DND-41 (cell line): ENCODE results near the gene OR56A3.
A peak's percentile ranks its signal among the peaks of the same experiment; 100 is the strongest.

Experiments used
- ATAC-seq: fragments of 200-7000 bp; cut with Tn5 transposase; 3 replicates; pipeline ENCODE4 v1.9.1; 2021; ENCODE audit warnings: low read depth; ENCODE audit not compliant: insufficient read depth
- DNase-seq: peaks from one replicate; pipeline ENCODE4 v3.0.0-alpha.2; 2020
- H2AFZ ChIP-seq: 2 replicates; pipeline ENCODE4 v1.6.0; 2012; ENCODE audit warnings: low read depth, low read length
- H3K27ac ChIP-seq: 2 replicates; pipeline ENCODE4 v1.5.1; 2012; ENCODE audit warnings: low read length, inconsistent platforms
- H3K27me3 ChIP-seq: fragments of 200-600 bp; sonication (generic); 2 replicates; pipeline ENCODE4 v1.6.0; 2012; ENCODE audit warnings: low read length, mild to moderate bottlenecking, inconsistent platforms; ENCODE audit not compliant: insufficient read depth, poor library complexity
- H3K36me3 ChIP-seq: 2 replicates; pipeline ENCODE4 v1.5.1; 2012; ENCODE audit warnings: low read length, inconsistent platforms; ENCODE audit not compliant: insufficient read depth
- H3K4me1 ChIP-seq: 2 replicates; pipeline ENCODE4 v1.5.1; 2012; ENCODE audit warnings: mild to moderate bottlenecking, low read length; ENCODE audit not compliant: insufficient read depth
- H3K4me2 ChIP-seq: 2 replicates; pipeline ENCODE4 v1.6.0; 2012; ENCODE audit warnings: mild to moderate bottlenecking, moderate library complexity, low read length, inconsistent platforms; ENCODE audit not compliant: insufficient read depth
- H3K4me3 ChIP-seq, 2 experiments: fragments of 200-600 bp in 1 of 2; shearing (Covaris generic) in 1 of 2; 2 replicates each; pipeline ENCODE4 v1.5.1; 2012 to 2016; ENCODE audit warnings: inconsistent platforms in 2 of 2, low read length in 2 of 2, mild to moderate bottlenecking in 2 of 2, low read depth in 1 of 2, moderate library complexity in 1 of 2
- H3K79me2 ChIP-seq: 2 replicates; pipeline ENCODE4 v1.6.0; 2012; ENCODE audit warnings: low read length, inconsistent platforms; ENCODE audit not compliant: insufficient read depth
- H3K9ac ChIP-seq: 2 replicates; pipeline ENCODE4 v1.6.0; 2012; ENCODE audit warnings: low read depth, mild to moderate bottlenecking, inconsistent platforms, low read length, moderate library complexity
- H3K9me3 ChIP-seq: 2 replicates; pipeline ENCODE4 v1.5.1; 2012; ENCODE audit warnings: low read length, moderate library complexity, mild to moderate bottlenecking, inconsistent platforms; ENCODE audit not compliant: insufficient read depth, severe bottlenecking
- H4K20me1 ChIP-seq: 2 replicates; pipeline ENCODE4 v1.6.0; 2012; ENCODE audit warnings: low read length; ENCODE audit not compliant: insufficient read depth
- EZH2 ChIP-seq: IDR thresholded peaks from 3 replicates; pipeline ENCODE4 v1.6.1; 2012; ENCODE audit warnings: borderline replicate concordance, low read depth, mild to moderate bottlenecking, moderate library complexity, low read length, inconsistent platforms; ENCODE audit not compliant: severe bottlenecking
- TF ChIP-seq, protein P1 (sequence below): IDR thresholded peaks from 2 replicates; pipeline ENCODE4 v1.5.1; 2012; ENCODE audit warnings: borderline replicate concordance, low read length, moderate library complexity, mild to moderate bottlenecking; ENCODE audit not compliant: poor library complexity, severe bottlenecking; ENCODE audit errors: extremely low read depth

Gene OR56A3

DNA sequence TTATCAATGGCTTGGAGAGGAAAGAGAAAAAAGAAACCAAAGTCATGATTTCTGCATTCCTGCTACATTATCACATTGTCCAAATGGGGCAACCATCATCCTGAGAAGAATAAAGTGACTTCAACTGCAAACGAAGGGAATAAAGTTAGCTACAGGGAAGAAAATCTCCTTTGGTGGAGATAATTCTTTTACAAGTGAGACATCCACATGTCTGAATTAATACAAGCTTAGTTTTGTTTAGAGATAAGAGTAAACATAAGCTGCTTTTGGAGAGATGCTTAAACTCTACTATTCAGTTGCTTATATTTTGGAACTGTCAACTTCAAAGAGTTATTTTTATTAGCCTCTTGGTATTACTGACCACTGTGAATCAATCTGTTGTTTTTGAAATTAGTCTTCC is 44.8 kb downstream of the OR56A3 start, which contains the start of gene OR52L1:
OR52L1 (minus strand) TSS at position 101 of the 400 bp plus-strand sequence; CDS start at position 46, 55 bp downstream.
- peaks cover 1% of the 10 kb centered on the region for H3K9me3 ChIP-seq
- H3K27ac ChIP-seq, result no peak within 1 kb of the TSS
- H3K36me3 ChIP-seq, result no peaks in the 10 kb centered on the region
- no peak for TF ChIP-seq EZH2
- TF ChIP-seq, protein P1, sequence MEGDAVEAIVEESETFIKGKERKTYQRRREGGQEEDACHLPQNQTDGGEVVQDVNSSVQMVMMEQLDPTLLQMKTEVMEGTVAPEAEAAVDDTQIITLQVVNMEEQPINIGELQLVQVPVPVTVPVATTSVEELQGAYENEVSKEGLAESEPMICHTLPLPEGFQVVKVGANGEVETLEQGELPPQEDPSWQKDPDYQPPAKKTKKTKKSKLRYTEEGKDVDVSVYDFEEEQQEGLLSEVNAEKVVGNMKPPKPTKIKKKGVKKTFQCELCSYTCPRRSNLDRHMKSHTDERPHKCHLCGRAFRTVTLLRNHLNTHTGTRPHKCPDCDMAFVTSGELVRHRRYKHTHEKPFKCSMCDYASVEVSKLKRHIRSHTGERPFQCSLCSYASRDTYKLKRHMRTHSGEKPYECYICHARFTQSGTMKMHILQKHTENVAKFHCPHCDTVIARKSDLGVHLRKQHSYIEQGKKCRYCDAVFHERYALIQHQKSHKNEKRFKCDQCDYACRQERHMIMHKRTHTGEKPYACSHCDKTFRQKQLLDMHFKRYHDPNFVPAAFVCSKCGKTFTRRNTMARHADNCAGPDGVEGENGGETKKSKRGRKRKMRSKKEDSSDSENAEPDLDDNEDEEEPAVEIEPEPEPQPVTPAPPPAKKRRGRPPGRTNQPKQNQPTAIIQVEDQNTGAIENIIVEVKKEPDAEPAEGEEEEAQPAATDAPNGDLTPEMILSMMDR, result no peak
- H3K79me2 ChIP-seq, result no peaks in the 10 kb centered on the region
- ATAC-seq, result no peak
- DNase-seq, result no peak
- no peaks in the 10 kb centered on the region for H4K20me1 ChIP-seq
- no peak within 1 kb of the TSS for H3K4me2 ChIP-seq
- no peak within 1 kb of the TSS for H3K9ac ChIP-seq
- no peak within 1 kb of the TSS for H2AFZ ChIP-seq
- no peak within 1 kb of the TSS for H3K4me3 ChIP-seq
- no peaks in the 10 kb centered on the region for H3K4me1 ChIP-seq
- H3K27me3 ChIP-seq, result peaks cover 3% of the 10 kb centered on the region

DNA sequence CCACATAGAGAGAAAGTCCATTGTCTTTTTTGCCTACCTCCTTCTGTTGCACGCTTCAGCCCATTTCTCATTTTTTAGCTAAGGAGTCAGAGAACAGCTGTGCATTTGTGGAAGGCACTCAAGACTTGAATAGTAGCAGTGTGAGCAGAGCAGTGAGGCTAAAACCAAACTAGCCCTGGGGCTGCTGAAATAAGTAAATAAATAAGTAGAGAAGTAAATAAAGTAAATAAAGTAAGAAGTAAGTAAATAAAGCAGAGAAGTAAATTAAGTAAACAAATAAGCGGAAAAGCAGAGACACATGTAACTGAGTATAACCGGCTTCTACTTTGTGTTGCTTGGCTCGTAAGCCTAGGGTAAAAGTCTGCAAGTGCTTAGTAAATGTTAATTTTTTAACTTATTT is 47.2 kb downstream of the OR56A3 start:
- no peak for TF ChIP-seq EZH2
- TF ChIP-seq, protein P1, result no peak

GRCh38 chr11:5992150-5992549 is 50.1 kb downstream of the OR56A3 start:
- Histone ChIP-seq H3K36me3 (no peaks in the 10 kb centered on the region), H3K27ac (no peak overlapping the region), H4K20me1 (no peaks in the 10 kb centered on the region), H3K27me3 (peaks cover 5% of the 10 kb centered on the region), H3K4me3 (no peak overlapping the region), H3K4me1 (no peaks in the 10 kb centered on the region), H3K4me2 (no peak overlapping the region), H2AFZ (no peak overlapping the region), H3K9me3 (no peaks in the 10 kb centered on the region), H3K79me2 (no peaks in the 10 kb centered on the region), H3K9ac (no peak overlapping the region)
- DNase-seq (no peak), ATAC-seq (no peak)
- TF ChIP-seq, protein P1, result no peak
- no peak for TF ChIP-seq EZH2

More for the DNA sequence above, 47.2 kb downstream of the OR56A3 start:
- H3K27ac ChIP-seq, result no peak overlapping the region
- no peaks in the 10 kb centered on the region for H3K4me1 ChIP-seq
- no peak overlapping the region for H3K4me3 ChIP-seq
- ATAC-seq, result no peak
- no peaks in the 10 kb centered on the region for H4K20me1 ChIP-seq
- DNase-seq, result no peak
- no peak overlapping the region for H3K4me2 ChIP-seq
- H3K79me2 ChIP-seq, result no peaks in the 10 kb centered on the region
- no peaks in the 10 kb centered on the region for H3K36me3 ChIP-seq
- peaks cover 4% of the 10 kb centered on the region for H3K27me3 ChIP-seq
- H3K9me3 ChIP-seq, result no peaks in the 10 kb centered on the region
- H3K9ac ChIP-seq, result no peak overlapping the region
- H2AFZ ChIP-seq, result no peak overlapping the region

DNA sequence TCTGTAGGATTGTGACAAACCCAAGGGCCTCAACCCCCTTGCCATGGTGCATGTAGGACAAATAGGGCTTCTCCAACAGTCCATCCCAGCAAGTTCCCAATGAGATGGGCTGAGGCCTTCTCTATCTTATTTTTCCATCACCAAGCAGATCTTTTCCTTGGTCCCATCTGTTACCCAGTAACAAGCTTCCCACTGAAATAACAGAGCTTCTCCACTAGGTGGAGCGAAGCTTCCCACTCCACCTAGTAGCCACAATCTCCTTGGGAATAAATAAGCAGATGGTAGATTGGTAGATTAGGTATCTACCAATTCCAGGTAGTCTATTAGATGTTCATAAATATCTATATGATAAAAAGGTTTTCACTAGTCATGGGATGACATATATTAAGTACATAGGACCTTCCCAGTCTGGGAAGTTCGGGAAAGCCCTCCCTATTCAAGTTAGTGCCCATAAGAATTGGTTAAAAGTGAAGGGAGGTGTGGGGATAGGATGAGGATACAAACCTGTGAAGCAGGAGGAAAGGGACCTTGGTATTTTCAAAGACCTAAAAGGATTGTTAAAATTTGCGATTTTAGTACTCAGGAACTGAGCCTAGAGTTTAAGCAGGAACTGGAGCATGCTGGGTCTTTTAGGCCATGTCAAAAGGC is 50.7 kb downstream of the OR56A3 start:
- Histone ChIP-seq H3K4me2 (no peak overlapping the region), H3K9ac (no peak overlapping the region), H3K27me3 (peaks cover 8% of the 10 kb centered on the region), H3K27ac (no peak overlapping the region), H4K20me1 (no peaks in the 10 kb centered on the region), H3K79me2 (no peaks in the 10 kb centered on the region), H3K4me1 (no peaks in the 10 kb centered on the region), H3K4me3 (no peak overlapping the region), H2AFZ (no peak overlapping the region), H3K9me3 (no peaks in the 10 kb centered on the region), H3K36me3 (no peaks in the 10 kb centered on the region)
- no peak for DNase-seq
- no peak for ATAC-seq
- TF ChIP-seq, protein P1, result peak; percentile 61
- TF ChIP-seq EZH2, result no peak
